GM18867 (cell line): ENCODE data around the gene PKN2.

Experiments used
- ATAC-seq: cut with Tn5 transposase; IDR thresholded peaks from one replicate; pipeline ENCODE4 v1.9.1; 2021; ENCODE audit warnings: mild to moderate bottlenecking, moderate library complexity; ENCODE audit not compliant: unreplicated experiment

Gene PKN2

DNA sequence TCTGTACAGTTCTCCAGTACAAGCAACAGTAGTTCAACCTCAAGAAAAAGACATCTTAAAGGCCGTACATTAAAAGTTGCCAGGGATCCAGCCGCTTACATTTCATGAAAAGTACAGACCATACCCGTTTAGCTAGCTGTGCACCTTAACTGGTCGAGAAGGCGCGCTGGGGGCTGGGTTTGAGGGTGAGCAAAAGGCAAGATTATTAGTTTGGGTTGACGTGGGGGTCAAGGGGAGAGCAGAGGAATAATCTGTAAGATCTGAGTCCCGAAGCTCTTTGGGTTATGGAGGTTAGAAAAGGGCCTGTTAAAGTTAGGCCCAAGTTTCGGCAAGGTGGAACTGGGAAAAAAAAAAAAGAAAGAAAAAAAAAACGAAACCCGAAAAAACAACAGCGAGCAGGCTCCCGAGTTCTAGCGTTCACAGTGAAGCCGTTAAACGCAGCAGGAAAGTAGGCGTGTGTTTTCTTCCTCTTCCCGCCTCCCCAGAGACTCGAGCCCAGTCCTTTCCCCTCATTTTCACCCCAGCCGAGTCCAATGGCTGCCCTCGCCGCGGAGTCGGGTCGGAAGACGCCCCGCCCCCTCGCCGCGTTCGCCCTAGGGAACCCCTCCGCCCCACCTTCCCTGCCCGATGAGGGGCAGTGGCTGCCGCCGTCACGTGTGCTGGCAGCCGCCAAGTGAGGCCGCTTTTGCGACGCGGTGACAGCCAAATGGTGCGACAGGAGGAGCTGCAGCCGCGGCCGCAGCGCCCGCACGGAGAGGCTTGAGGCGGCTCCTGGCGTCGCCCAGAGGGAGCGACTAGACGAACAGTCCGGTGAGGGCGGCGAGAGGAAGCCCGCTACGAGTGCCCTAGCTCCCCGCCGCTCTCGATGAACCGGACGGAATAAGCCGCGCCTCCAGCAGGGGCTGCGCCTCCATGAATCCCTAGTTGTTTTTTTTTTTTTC lies at the start of gene PKN2:
PKN2 (plus strand) TSS at position 733 of the 941 bp plus-strand sequence. CDS start 308 bp downstream, outside the sequence.
- ATAC-seq, result peak; percentile 87

DNA sequence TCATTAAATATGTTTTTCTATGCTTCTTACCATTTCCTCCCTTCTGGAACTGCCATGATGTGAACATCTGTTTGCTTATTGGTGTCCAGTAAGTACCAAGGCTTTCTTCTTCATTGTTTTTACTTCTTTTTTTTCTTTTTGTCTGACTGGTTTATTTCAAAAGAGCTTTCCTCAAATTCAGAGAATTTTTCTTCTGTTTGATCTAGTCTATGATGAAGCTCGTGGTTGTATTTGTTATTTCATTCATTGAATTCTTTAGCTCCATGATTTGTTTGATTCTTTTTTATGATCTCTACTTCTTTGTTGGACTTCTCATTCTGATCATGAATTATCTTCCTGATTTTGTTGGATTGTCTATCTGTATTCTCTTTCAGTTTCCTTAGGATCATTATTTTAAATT lies 49.5 kb upstream of the PKN2 start:
- ATAC-seq, result no peak

DNA sequence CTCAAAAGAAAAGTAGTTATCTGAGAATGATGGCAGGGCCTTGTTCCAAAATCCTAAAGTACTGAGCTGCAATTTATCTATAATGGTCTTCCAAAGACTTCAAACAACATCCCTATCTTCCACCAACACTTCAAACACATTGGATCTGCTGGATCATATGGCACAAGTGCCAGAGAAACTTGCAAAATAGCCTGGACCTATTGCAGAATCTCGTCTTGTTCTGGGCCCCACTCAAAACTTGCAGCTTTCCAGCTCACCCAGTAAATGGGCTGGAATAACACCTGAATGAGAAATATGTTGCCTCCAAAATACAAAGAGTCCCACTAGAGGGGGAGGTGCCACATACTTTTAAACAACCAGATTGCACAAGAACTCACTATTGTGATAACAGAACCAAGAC lies 44.0 kb upstream of the PKN2 start:
- no peak for ATAC-seq

DNA sequence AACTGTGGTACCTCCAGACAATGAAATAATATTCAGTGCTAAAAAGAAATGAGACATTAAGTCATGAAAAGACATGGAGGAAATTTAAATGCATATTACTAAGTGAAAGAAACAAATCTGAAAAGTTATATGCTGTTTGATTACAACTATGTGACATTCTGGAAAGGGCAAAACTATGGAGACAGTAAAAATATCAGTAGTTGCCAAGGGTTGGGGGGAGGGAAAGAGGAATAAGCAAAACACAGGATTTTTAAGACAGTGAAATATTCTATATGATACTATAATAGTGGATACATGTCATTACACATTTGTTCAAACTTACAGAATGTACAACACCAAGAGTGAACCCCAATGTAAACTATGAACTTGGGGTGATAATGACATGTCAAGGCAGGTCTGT lies 38.2 kb upstream of the PKN2 start:
- no peak for ATAC-seq

DNA sequence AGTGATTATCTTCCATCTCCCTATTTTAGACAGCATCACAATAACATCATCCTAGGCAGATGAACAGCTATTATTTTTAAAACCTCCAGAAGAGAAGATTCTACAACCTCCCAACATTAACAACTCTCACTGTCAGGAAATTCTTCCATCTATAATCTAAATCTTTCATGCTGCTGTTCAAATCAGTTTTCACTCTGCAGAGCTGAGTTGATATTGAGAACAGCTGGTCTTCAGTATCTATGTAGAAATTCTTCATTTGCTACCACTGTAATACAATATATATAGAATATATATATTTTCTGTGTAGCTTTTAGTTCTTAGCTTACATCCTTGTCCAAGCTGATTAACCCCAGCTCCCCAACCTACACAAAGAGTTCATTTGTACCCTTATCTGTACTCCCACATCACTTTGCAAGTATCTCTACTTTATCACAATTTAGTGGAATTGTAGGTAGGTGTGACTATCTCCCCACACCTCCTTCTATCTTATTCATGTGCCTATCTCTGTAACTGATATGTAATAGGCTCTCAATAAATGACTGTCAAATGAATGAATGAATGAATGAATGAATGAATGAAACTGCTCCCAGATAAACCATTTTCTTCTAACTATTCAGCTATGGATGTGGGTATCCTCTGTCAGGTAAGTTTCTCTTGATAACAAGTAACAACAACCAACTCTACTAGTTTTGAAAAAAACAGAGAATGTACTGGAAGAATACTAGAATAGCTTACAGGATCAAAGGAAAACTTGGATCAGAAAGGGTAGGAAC lies 37.4 kb upstream of the PKN2 start:
- no peak for ATAC-seq

DNA sequence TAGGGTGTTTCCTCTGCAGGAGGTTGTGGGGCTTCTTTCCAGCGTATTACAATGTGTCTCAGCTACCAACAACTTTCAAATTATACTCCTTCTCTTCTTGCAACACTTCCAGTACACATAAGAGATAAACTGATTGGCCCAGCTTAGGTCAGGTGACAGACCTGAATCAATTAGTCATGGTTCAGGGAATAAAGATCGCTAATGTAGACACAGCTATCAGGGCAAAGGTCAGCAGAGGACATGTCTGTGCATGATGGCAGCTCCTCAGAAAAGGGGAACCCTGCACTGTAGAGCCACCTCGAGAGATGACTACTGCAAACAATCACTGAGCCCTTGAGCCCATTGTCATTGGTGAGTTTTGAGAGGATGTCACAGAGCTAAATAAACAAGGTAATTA lies 36.8 kb upstream of the PKN2 start:
- ATAC-seq, result peak; percentile 81

DNA sequence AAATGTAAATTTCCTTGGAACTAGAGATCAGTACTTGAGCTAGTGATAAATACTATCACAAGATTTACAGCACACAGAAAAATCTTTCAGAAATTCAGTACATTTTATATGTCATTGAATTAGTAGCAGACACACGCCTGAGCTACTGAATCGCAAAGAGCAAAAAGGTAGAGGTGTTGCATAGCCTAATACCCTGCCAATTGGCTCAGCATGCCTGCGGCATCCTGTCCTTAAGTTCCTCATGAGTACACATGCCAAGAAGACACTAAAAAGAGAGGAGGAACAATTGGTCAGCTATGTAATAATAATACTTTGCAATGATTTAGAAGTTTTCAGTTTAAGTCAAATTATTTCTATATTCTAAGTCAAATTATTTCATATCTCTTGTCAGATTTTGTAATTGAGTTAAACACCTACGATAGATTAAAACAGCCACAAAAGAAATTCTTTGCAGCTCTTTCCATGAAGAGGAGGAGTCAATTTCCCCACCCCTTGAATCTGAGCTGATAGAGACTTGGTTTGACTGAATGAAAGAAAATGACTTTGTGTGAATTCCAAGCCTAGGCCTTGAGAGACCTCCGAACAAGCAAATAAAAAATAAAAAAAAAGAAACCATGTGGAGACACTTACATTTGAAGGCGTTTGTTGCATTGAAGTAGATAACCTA lies 36.2 kb upstream of the PKN2 start:
- ATAC-seq, result no peak

DNA sequence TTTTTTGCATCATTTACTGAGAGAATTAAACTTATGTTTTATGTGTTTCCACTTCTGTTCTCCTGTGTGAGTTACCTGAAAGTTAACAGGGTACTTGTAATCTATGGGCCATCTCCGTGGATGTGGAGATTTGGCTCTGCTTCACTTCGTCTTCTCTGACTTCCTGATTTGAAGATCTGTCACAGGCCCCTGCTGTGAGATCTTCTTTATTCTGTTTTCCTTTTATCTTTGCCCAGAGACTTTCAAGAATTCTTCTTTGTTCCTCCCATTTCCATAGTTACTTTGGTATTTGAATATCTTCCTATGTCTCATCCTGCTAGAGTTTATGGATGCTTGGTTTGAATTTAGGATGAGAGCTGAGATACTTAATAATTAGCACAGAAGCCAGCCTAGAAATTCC lies 35.4 kb upstream of the PKN2 start:
- ATAC-seq, result no peak

DNA sequence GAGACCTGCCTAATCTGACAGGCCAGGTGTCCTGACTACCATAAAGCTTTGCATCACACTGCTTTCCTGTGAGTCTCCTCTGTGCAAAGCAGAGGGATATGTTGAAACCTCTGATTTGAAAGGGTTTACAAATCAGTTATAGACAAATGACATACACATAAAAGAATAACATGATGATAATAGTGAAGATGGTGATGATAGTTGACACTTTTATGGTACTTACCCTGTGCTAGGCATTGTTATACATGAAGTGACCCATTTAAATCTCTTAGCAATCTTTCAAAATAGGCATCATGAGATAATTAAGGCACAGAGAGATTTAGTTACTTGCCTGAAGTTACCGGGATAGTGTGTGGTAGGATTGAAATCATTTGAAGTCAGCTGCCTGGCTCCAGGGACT lies 34.1 kb upstream of the PKN2 start:
- no peak for ATAC-seq

DNA sequence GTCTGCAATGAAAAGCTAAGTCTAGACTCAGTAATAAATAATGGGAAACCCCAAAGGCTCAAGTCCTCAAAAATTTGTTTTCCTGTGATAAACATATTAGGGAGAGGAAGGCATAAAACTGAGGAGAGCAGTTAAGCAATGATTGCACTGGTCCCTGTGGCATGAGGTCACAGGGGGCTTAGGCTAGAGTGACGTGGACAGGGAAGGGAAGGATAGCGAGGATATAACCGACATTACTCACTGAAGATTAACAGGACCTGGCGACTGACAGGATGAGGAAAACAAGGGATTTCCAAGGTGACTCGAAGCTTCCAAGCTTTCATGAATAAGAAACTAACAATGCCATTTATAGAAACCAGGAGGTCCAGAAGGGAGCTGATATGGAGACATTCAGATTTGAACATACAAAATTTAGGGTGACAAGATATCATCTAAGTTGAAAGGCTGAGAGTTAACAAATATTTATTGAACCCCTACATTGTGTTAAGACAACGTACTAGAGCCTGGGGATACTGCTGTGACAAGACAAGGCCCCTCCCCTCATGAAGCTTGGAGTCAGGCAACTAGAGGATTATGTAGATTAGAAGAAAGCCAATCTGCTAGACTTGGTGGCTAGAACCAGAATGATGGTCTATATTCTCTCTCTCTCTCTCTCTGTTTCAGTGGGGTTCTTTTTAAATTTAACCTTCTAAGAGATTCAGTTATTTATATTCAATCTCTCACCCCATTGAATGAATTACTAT lies 33.2 kb upstream of the PKN2 start:
- no peak for ATAC-seq

DNA sequence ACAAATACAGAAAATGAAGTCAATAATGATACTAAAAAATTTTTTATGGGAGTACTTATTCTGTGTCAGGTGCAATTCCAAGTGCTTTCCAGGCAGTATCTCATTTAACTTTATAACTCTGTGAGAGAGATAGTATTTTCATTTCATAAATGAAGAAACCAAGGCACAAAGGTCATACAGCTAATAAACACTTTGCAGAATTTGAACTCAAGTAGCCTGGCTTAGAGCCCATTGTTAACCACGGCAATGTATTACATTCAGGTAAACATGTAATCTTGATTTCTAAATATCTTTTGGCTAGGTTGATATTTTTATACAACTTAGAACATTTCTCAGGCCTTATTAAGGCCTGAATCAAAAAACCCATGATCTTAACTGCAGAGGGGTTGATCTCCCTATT lies 28.9 kb upstream of the PKN2 start:
- ATAC-seq, result no peak

DNA sequence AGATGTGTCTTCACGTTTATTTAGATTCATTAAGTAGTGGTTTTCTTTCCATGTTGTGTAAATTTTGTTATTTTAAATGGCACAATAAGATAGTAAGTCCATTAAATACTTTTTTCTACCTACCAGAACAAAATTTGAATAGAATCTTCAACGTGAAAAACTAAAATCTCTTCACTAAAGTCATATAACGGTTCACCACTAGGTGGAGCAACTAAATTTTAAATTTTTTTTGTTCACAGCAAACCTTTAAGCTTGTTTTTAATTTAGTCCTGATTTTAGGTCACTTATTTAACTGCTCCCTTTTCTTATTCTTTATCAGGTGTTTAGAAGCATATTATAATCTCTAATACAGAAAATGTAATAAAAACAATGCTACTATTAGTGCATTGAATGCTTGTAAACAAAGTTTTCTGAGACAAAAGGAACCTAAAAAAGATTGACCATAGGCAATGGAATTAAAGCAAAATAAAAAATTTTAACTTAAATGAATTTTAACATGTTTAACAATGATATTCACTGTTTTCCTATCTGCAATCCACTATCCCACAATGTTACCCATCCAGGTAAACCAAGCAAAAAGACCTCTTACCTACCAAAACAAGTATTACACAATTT lies 28.3 kb upstream of the PKN2 start:
- no peak for ATAC-seq

DNA sequence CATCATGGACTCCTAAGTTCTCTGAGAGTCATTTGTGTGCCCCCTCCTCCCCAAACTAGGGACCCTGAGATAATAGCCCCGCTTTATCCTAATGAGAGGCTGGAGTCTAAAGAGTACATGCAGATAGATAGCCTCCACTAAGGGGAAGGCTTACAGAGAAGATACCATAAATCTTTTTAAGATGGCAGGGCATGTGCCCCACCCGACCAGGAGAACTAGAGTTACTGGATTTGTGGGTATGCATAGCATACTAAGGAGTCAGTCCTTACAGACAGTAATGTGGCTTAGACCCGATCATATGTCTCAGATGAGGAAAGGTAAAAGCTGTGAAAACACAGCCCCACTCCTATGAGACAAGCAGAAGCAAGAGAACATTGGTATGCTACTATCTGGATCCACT lies 25.7 kb upstream of the PKN2 start:
- ATAC-seq, result no peak

DNA sequence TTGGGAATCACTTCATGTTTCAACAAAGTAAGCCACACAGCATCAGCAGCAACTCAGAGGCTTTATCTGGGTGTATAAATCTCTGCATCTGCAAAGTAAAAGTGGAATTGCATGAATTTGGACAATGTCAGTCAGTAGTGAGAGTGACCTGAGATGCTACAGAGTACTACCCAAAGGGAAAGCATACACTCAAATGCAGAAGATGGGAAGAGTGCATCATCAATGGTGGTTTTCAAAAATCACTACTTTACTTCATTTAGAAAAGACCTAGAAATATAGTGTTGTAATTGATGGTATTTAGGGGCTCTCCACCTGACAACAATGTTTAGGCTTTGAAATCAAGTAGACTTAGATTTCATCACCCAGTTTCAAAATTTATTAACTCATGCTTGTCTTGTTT lies 24.5 kb upstream of the PKN2 start:
- no peak for ATAC-seq

DNA sequence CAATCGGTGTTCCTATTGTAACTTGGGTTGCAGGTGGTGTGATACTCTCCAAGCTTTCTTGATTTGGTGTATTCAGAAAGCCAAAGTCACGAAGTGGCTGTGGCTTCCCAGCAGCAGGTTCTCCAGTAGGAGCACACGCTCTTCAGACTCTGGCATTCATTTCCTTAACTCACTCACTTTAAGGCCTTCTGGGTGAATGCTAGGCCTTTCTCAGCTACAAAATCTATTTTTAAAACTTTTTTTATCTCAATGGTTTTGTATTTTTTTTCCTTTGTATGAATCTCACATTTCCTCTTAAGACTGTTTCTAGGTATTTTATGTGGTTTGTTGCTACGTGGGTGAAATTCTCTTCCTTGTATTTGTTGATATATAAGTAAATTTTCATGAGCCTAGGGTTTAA lies 22.9 kb upstream of the PKN2 start:
- ATAC-seq, result no peak

DNA sequence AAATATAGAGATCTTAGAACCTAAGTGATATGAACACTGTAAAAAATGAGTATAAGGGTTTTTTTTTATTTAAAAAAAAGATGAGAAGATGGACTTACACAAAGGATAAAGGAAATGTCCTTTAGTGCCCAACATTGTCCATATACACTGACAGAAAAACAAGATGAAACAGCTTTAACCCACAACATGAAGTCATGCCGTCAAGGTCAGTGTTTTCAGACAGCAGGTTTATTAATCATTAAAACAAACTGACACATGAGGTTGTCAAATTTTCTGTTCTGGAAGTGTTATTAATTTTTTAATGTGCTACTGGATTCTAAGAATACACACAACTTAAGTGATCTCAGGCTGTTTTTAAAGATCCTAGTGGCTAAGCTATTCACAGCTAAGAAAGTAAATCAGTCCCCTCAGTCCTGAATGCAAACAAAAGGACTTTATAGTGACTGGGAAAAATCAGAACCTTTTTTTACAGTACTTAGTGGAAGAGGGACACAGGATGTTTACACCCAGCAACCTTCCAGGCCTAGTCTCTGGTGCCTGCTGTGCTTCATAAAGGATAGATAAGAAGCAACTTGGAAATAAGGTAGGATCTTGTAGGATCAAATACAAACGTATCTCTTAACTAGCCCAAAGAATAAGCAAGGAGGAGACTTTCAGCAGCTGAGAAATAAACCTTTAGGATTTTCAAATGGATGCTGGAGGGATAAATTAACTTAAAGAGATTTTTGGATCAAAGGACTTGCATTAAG lies 21.9 kb upstream of the PKN2 start:
- ATAC-seq, result no peak

DNA sequence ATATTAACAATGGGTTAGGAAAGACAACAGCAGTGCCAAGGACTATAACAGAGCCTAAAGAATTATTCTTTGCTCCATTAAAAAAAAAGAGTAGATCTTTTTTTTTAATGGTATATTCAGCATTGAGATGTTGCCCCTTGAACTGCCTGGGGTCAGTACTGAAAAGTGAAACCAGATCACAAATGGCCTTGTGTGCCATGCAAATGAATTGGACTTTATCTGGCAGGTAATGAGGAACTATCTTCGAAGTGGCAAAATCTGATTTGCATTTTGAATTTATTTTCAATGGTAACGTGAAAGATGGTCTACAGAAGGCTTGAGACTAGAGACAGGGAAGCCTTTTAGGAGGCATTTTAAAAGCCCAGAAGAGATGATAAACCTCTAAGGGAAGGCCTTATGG lies 21.4 kb upstream of the PKN2 start:
- ATAC-seq, result peak; percentile 56

DNA sequence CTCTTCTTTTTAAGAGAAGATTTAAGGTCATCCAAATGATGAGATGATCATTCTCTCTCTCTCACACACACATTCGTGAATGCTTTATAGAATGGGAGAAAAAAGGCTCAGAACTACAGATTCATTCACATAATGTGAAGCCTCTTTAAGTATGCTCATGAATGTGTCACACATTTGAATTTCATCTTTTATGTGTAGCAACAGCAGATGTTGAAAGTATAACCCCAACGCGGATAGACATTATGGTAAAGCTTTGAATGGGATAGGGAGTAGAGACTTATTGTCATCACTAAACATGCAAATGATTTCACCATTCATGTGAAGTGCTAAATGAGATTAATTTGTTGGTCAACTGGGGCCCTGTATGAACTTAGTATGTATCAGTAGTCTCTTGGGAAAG lies 15.7 kb upstream of the PKN2 start:
- ATAC-seq, result no peak

DNA sequence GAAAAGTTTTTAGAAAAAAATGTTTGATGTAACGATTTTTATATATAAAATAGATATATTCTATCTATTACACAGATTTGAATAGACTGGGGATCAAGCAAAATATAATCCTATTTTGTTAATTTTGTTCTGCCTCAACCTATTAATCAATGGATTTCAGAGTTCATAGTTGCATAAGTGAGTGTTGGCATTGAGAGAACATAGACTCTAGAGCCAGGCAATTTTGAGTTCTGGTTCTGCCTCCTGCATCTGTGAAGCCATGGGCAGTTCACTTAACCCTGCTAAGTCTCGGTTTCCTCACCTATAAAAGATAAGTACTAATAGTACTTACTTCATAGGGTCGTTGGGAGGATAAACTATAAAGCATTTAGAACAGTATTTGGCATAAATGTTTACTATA lies 13.6 kb upstream of the PKN2 start:
- ATAC-seq, result no peak

DNA sequence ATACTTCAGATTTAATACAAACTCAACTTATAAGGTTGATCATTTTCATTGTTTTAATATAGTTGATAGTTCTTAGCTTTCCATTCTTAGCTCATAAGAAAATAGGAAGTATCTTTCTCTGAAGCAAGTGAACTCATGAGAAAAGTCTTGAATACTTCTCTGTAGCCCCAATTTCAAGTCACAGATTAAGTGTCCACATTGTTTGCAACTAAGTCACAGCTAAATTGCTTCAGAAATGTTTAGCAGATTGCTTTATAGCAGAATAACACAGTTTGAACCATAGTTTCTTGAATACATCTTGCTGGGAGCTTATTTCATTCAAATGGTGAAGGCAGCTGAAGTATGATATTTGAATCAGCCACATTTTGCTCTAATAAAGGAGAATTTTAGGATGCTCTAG lies 10.6 kb upstream of the PKN2 start:
- ATAC-seq, result no peak
